KOPT-K1 (cell line): Measurements from ENCODE around the gene ILK.
A peak's percentile ranks its signal among the peaks of the same experiment; 100 is the strongest.

ENCODE experiments used
- H3K27ac ChIP-seq: fragments of 200-600 bp; sonication (generic); 2 replicates; pipeline ENCODE4 v1.5.1; 2016; ENCODE audit warnings: antibody characterized with exemption, mild to moderate bottlenecking, low read depth, low read length; ENCODE audit not compliant: poor library complexity, severe bottlenecking
- H3K36me3 ChIP-seq: fragments of 200-600 bp; sonication (generic); 2 replicates; pipeline ENCODE4 v1.5.1; 2017; ENCODE audit warnings: antibody characterized with exemption, mild to moderate bottlenecking, low read length, moderate library complexity; ENCODE audit not compliant: insufficient read depth
- H3K9me3 ChIP-seq: fragments of 200-600 bp; sonication (generic); 2 replicates; pipeline ENCODE4 v1.5.1; 2017; ENCODE audit warnings: antibody characterized with exemption, low read length, mild to moderate bottlenecking; ENCODE audit not compliant: insufficient read depth, poor library complexity, severe bottlenecking

Gene ILK

DNA sequence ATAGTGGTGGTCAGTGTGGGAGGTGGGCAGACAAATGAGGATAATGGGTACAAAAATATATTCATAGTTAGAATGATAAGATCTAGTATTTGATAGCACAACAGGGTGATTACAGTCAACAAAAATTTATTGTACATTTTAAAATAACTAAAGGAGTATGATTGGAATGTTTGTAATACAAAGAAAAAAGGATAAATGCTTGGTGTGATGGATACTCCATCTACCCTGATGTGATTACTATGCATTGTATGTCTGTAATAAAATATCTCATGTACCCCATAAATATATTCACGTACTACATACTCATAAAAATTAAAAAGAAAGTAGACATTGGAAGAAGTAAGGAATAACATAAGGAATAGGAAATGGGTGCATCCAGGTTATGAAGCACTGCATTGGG lies 15.6 kb upstream of the ILK start:
- Histone ChIP-seq H3K36me3 (peaks cover 18% of the 10 kb centered on the region; the same call in 1 of the 2 replicates), H3K9me3 (peaks cover 20% of the 10 kb centered on the region), H3K27ac (no peak overlapping the region)

DNA sequence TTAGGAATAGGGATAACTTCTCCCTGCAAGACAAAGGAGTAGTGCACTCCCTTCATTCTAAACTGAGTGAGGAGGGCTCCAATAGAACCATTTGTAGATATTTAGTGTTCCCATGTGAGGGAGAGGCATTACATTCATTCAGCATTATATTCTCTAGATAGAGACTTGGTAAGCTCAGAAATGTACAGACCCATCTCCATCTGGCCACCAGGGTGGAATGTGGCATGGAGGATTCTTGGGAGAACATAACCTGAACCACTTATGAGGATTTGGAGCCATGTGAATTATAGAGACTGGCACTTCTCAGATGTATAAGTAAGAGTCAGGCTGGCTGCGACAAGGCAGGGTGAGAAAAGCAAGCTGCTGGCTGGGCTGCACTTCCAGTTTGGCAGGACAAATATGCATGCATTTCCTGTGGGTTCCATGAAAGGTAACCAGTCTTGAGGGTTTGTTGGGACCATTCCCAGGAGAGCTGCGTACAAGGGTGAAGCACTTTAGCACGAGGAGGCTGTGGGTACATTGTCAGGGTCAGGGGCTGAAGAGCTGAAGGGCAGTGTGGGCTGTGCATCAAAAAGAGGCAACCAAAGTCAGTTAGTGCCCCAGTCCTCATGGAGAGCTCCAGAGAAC lies 9.3 kb upstream of the ILK start:
- peaks cover 75% of the 10 kb centered on the region for H3K36me3 ChIP-seq
- no peaks in the 10 kb centered on the region for H3K9me3 ChIP-seq
- H3K27ac ChIP-seq: no peak overlapping the region

DNA sequence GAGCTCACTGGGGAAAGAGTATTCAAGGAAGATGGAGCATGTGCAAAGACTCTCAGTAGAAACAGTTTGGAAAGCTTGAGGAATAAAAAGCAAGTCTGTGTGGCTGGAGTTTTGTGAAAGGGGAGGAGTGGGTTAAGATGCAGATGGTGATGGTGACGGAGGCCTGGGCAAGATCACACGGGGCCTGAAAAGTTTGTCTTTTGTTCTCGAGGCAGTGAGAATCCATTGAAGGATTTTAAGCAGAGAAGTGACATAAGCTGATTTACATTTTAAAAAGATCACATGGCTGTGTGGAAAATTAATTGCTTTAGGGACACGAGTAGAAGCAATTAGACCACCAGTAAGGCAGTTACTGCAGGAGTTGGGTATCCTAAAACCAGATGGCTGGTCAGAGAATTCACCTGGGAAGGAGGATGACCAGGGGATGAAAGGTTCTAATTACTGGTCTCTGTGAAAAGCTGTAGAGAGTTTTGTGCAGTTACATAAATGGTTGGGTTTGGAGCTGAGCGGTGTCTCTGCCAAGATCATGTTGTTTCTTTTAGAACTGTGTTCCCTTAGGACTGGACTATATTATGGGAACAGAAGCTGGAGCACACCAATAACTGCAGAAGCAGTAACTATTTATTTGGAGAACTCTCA lies 7.2 kb upstream of the ILK start:
- no peak overlapping the region for H3K27ac ChIP-seq
- no peaks in the 10 kb centered on the region for H3K9me3 ChIP-seq
- H3K36me3 ChIP-seq: peaks cover 95% of the 10 kb centered on the region

DNA sequence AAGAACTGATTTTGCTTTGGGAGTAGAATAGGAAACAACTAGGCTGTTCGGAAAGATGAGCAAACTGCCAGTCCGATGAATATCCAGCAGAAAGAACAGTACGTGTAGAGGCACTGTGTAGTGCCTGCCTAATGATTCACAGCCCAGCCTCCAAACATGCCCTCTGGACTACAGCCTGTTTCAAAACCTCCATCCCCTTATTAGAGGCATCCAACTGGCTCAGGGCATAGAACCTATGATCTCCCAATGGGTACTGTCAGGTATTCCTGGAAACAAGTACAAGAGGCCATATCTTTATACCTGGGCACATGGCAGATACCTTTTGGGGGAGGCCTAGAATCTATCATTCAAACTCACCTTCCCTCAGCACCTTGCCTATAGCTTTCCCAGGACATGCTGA lies 5.0 kb upstream of the ILK start:
- Histone ChIP-seq H3K36me3 (peaks cover 83% of the 10 kb centered on the region), H3K9me3 (no peaks in the 10 kb centered on the region), H3K27ac (no peak overlapping the region)

DNA sequence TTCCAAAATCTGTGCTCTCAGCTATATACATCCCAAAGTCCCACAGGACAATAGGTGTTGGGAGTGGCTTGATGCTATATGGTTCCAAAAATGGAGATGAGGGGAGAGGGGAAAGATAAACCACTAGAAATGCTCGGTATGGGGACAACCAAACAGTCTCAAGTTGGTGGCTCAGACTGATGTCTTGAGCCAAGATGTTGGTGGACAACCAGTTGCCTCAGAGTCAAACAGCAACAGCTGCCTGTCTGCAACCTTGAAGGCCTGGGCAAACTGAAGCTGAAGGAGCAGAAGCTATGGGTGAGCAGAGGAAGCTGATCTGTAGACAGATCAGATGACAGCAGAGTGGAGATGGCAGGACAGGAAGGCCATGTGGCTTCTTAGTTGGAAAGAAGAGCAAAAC lies 4.1 kb upstream of the ILK start:
- peaks cover 76% of the 10 kb centered on the region for H3K36me3 ChIP-seq
- no peaks in the 10 kb centered on the region for H3K9me3 ChIP-seq
- H3K27ac ChIP-seq: no peak overlapping the region

DNA sequence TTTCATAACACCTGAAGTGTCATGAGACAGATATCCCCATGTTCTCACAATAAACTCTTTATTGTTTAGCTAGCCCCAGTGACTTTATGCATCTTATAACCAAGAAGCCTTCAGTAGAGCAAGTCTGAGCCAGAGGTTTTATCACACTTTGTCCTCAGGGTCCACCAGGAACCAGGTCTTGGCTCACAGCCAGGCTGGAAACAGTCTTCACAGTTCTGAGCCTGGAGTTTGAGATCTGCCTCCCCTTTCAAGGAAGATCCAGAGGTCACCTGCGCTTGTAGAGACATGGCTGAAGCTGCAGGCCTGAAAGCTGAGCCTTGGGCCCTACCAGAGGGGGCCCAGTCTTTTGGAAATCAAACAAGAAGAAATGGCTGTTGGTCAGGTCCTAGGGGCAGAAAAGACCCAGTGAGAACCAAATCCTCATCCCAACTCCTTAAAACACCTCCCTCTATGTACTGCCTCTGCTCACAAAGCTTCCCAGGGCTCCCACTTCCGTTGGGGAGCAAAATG lies 3.6 kb upstream of the ILK start:
- H3K36me3 ChIP-seq: peaks cover 72% of the 10 kb centered on the region
- H3K27ac ChIP-seq: no peak overlapping the region
- no peaks in the 10 kb centered on the region for H3K9me3 ChIP-seq

DNA sequence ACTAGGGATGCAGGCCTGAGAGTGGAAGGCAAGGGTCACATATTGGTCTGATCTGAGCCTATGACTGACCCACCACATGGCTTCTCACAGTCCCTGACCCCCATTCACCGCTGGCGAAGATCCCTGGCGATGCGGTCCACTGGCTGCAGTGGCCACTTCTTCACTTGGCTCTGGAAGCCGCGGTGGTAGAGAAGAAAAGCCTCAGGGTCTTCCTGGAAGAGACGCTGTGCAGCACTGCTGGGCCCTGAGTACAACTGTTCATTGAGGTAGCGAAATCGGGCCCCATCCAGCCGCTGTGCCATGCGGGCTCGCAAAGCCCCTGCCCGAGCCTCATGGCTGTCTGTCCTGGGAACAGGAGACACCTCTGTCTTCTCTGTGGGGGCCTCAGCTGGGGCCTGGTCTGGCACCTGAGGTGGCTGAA lies 2.5 kb upstream of the ILK start:
- Histone ChIP-seq H3K9me3 (no peaks in the 10 kb centered on the region), H3K27ac (no peak overlapping the region), H3K36me3 (peaks cover 62% of the 10 kb centered on the region)

DNA sequence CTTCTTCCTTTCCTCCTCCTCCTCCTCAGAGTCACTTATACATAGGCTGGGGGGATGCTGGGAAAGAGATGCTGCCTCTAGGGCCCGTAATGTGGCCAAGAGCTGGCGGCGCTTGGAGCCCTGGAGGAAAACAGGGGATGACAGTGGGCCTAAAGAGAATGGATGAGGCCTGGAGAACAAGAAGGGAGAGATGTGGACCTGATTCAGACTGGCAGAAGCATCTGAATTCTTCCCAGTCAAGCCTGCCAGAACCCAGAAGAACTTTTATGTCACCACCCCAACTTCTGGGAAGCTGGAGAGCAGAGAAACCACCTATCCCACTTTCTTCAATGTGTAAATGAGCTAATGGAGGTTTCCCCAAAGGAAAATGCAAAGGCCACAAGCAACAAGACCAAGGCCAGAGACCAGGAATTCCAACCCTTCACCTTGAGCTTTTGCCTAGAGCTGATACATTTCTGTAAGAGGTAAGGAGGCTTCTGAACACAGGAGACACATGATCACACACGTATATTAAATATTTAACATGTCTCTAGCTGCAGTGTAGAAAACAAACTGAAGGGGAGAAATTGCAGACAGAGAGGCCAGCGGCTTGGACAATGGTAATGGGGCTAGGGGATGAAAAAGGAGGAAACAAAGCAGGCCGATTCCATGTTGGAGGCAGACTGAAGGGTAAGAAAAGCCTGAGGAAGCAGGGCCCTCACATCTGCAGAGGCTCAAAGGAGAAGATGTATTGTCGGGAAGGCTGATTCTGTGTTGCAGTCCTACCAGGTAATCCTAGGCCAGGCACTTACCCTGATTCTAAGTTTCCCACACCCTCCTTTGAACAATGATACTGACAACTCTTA lies 1.3 kb upstream of the ILK start:
- H3K36me3 ChIP-seq: peaks cover 51% of the 10 kb centered on the region
- H3K27ac ChIP-seq: peak overlapping the region; percentile 70

GRCh38 chr11:6604081-6604626 lies 580 bp downstream of the ILK start:
- H3K9me3 ChIP-seq: no peaks in the 10 kb centered on the region
- peaks cover 51% of the 10 kb centered on the region for H3K36me3 ChIP-seq
- H3K27ac ChIP-seq: peak overlapping the region; percentile 70

More for the DNA sequence above, 1.3 kb upstream of the ILK start:
- no peaks in the 10 kb centered on the region for H3K9me3 ChIP-seq

DNA sequence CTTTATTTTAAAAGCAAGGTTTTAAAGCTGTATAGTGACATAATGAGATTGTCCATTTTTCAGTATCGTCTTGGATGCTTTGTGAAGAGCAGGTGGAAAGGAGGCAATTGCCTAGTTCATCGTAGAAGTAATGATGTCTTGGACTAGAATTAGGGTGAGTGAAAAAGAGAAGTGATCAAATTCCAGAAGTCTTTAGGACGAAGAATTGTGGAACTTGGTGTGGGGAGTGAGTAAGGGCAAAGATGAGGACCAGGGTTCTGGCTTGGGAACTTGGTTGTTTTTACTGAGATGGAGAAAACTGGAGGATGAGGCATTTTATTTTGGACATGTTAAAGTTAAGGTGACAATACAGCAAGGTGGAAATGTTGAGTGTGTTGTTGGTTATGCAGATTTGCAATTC lies 1.2 kb downstream of the ILK start:
- H3K36me3 ChIP-seq: peaks cover 51% of the 10 kb centered on the region
- H3K27ac ChIP-seq: peak overlapping the region; percentile 70
- no peaks in the 10 kb centered on the region for H3K9me3 ChIP-seq

- H3K27ac ChIP-seq: no peak overlapping the region
- H3K9me3 ChIP-seq: no peaks in the 10 kb centered on the region
- peaks cover 47% of the 10 kb centered on the region for H3K36me3 ChIP-seq
These were observed 3.1 kb downstream of the ILK start for GRCh38 chr11:6606471-6607189.

- Histone ChIP-seq H3K36me3 (peaks cover 41% of the 10 kb centered on the region), H3K27ac (no peak overlapping the region), H3K9me3 (no peaks in the 10 kb centered on the region)
These were observed 3.7 kb downstream of the ILK start for GRCh38 chr11:6607190-6607795.

DNA sequence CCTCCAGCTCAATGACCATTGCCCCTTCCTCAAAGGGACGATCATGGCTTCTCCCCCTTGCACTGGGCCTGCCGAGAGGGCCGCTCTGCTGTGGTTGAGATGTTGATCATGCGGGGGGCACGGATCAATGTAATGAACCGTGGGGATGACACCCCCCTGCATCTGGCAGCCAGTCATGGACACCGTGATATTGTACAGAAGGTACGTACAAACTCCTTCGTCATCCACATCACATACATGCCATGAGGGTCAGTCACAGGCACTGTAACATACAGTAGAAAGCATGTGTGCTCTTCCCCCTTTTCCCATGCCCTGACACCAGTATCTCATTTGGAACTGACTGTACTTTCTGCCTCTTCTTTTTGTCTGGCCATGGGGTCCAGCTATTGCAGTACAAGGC lies 4.4 kb downstream of the ILK start:
- Histone ChIP-seq H3K9me3 (no peaks in the 10 kb centered on the region), H3K27ac (no peak overlapping the region), H3K36me3 (peaks cover 41% of the 10 kb centered on the region)

DNA sequence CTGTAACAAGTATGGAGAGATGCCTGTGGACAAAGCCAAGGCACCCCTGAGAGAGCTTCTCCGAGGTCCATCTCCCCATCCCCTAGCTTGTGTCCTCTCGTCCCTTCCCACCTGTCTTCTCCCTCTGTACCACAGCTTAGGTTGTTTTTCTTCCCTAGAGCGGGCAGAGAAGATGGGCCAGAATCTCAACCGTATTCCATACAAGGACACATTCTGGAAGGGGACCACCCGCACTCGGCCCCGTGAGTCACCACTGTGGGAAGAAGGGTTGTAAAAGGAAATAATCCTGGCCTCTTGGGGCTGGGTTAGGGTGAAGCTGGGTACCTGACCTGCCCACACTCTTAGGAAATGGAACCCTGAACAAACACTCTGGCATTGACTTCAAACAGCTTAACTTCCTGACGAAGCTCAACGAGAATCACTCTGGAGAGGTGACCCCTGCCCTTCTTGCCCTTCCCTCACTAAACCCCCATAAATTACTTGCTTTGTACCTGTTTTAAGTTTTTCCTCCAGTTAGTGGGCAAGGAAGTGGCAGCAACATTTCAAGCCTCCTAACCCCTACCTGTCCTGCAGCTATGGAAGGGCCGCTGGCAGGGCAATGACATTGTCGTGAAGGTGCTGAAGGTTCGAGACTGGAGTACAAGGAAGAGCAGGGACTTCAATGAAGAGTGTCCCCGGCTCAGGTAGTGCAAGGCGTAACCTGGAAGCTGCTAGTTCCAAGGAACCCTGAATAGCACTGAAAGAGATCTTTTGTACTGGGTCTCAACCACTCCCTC lies 5.3 kb downstream of the ILK start:
- Histone ChIP-seq H3K36me3 (peaks cover 41% of the 10 kb centered on the region), H3K27ac (no peak overlapping the region), H3K9me3 (no peaks in the 10 kb centered on the region)
